CD4-positive, alpha-beta T cell treated with Interleukin-17A for 4 hours (primary cell): ENCODE results near the gene ARHGEF25.
"Not testable (repeated sequence)": the region's sequence is repeated elsewhere in the genome, so short reads cannot be mapped to it uniquely, and the experiment has no call there.

Experiments
- DNase-seq: peaks from one replicate; pipeline ENCODE4 v3.0.0-alpha.2; 2020; ENCODE audit warnings: mixed read lengths

ARHGEF25 gene

DNA sequence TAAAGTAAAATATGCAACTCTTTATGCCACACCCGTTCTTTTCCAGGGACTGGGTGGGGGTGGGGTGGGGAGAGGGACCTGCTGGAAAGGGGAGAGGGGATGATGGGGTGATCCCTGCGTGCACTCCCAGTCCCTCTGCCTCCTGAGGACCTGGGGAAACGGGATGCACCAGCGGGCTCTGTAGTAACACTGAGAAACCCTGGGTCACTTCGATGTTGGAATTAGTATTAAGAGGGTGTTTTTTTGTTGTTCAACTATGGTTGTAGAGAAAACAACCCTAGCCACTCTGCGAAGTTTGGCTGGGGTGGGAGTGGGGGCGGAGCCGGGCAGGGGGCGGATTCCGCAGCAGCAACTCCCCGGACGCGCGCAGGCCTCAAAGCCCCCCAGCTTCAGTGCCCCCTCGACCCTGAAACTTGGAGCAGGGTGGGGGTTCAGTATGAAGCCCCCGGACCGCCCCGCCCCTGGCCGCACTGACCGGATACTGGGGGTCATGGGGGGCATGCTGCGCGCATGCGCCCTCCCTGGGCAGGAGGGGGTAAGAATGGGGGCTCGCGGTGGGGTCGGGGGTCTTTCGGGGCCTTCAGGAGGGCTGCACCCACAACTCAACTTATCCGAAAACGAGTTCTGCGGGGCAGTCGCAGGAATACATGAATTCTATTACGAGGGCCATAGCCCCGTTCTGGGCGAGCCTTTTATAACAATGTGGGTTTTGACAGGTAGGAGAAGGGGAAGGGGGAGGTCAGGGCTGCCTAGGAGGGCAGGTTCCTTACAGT lies 1.3 kb upstream of the ARHGEF25 start:
- DNase-seq = no peak

GRCh38 chr12:57610554-57611107 lies 604 bp upstream of the ARHGEF25 start:
- DNase-seq = peak; percentile 19

DNA sequence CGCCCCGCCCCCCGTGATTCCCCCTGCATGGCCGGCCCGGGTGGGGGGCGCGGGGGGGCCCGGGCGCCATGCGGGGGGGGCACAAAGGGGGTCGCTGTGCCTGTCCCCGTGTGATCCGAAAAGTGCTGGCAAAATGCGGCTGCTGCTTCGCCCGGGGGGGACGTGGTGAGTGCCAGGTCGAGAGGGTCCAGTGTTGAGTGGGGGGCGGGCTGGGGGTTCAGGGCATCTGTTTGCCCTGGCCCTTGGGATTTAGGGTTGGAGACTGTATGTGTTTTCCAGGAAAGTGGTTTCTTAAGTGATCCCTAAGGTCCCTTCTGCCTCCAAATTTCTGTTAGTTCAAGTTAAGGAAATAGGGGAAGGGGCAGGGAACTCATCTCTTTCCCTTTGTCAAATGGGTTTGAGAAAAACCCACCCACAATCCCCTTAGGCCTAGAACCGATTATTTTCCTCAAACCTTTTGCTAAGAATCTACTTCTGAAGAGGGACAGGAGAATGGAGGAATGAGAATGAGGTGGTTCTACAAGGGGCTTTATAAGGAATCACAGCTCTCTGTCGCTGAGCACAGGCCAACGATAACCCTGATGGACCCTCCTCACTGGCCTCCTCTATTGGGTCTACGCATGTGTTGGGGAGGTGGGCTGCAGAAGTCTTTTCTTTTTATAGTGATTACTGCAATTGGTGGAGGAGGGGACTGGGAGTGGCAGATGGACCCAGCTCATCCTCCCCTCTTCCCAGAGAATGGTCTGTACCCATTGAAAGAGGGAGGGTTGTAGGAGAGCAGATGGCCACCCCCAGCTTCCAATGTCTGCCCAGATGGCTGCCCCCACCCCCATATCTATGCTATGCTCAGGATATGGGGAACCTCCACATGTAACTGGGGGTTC lies 834 bp downstream of the ARHGEF25 start:
- no peak for DNase-seq

DNA sequence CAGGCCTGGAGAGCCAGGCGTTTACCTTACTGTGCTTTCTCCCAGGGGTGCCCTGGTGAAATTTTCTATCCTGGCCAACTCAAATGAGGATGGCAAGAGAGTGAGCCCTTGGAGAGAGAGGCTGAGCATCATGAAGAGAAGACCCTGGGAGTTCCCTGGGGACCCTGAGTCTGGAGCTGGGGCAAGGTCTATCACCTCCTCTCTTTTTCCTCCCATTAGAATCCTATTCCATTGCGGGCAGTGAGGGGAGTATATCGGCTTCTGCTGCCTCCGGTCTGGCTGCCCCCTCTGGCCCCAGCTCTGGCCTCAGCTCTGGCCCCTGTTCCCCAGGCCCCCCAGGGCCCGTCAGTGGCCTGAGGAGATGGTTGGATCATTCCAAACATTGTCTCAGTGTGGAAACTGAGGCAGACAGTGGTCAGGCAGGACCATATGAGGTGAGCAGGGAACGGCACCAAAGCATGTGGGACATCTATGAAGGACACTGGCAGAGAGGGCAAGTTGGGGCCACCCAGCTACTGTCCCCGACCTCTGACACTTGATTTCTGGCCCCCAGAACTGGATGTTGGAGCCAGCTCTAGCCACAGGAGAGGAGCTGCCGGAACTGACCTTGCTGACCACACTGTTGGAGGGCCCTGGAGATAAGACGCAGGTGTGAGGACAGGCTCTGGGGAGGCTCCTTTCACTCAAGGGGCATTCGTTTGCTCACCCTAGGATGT lies 1.6 kb downstream of the ARHGEF25 start:
- DNase-seq = no peak

DNA sequence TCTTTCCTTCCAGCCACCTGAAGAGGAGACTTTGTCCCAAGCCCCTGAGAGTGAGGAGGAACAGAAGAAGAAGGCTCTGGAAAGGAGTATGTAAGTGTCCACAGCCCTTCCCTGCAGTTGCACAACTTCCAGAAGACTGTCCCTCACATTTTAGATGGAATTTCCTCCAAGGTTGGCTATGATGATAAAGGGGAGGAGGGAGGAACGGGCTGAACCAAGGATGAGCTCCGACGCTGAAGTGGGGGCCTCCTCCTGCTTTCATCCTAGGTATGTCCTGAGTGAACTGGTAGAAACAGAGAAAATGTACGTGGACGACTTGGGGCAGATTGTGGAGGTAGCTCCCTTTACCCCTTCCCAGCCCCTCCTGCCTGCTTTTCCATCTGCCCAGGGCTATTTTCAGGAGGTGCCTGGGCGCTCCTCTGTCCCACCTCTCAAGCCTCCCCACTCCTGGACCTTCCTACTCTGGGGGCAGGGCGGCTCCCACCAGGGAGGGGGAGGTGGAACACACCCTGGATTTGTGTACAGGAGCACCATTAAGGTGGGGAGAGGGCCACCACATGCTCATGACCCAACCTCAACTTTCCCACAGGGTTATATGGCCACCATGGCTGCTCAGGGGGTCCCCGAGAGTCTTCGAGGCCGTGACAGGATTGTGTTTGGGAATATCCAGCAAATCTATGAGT lies 2.3 kb downstream of the ARHGEF25 start:
- DNase-seq = no peak

DNA sequence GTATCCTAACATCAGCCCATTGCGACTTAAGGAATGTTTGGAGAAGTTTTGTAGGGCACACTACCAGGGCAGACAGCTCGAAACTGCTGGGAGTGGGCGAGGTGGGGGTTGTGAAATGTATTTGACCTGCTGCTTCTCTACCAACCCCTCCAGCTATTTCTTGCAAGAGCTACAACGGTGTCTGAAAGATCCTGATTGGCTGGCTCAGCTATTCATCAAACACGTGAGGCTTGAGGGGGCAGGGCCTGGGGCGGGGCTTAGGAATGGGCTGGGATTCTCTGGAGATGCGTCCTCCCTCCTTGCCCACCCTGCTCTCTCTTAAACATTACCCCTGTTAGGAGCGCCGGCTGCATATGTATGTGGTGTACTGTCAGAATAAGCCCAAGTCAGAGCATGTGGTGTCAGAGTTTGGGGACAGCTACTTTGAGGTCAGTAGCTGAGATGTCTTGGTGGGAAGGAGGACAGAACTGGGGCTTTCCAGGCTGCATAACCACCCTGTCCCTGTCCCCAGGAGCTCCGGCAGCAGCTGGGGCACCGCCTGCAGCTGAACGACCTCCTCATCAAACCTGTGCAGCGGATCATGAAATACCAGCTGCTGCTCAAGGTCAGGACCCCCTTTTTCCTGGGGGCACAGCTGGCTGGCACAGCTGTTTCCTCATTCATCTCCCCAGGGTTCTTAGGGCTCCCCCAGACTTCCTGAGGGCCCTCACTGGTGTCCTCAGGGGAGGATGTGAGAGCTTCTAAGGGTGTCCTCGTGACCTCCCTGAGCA lies 3.1 kb downstream of the ARHGEF25 start:
- DNase-seq = no peak

GRCh38 chr12:57614948-57615500 lies 3.8 kb downstream of the ARHGEF25 start:
- no peak for DNase-seq

DNA sequence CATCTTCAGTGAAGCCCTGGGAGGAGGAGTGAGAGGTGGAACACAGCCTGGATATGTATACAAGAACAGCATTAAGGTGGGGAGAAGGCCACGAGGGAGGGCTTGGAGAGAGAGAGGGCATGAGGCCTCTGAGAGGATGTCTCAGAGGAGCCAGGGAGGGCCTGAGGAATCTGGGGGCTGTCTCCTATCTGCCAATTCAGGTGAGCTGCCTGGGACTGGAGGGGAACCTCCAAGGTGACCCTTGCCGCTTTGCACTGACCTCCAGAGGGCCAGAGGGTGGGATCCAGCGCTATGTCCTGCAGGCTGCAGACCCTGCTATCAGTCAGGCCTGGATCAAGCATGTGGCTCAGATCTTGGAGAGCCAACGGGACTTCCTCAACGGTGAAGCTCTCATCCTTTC lies 4.4 kb downstream of the ARHGEF25 start:
- DNase-seq = no peak

DNA sequence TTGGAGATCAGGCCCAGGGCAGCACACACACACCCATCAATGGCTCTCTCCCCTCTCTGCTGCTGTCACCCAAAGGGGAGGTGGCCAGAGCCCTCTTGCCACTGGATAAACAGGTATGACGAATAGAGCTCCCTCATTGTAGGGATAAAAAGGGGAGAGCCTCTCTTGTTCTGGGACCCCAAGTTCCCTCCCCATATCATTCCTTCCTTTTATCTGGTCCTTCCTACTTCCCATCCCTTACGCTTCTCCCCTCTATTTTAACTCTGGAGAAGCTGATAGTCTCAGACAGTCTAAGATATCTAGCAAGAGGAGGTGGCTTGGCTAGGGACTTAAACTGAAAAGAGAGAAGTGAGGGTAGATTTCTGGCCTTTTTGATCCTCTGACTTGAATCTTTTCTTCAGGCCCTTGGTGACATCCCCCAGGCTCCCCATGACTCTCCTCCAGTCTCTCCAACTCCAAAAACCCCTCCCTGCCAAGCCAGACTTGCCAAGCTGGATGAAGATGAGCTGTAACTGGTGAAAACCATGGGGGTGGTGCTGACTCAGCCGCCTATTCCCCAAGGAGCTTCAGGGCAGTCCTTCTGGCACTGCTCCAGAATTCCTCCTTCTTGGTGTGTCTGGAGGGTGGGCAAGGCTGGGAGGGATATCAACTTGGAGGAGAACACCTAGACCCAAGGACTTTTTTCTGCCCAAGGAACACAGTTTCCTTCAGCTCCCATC lies 5.3 kb downstream of the ARHGEF25 start:
- DNase-seq = no peak

- DNase-seq = no peak
Observed at GRCh38 chr12:57617942-57618341, 6.7 kb downstream of the ARHGEF25 start.

- not testable (repeated sequence) for DNase-seq
Observed at GRCh38 chr12:57618431-57618830, 7.2 kb downstream of the ARHGEF25 start.

- DNase-seq = no peak
Observed at GRCh38 chr12:57618966-57619433, 7.8 kb downstream of the ARHGEF25 start.

DNA sequence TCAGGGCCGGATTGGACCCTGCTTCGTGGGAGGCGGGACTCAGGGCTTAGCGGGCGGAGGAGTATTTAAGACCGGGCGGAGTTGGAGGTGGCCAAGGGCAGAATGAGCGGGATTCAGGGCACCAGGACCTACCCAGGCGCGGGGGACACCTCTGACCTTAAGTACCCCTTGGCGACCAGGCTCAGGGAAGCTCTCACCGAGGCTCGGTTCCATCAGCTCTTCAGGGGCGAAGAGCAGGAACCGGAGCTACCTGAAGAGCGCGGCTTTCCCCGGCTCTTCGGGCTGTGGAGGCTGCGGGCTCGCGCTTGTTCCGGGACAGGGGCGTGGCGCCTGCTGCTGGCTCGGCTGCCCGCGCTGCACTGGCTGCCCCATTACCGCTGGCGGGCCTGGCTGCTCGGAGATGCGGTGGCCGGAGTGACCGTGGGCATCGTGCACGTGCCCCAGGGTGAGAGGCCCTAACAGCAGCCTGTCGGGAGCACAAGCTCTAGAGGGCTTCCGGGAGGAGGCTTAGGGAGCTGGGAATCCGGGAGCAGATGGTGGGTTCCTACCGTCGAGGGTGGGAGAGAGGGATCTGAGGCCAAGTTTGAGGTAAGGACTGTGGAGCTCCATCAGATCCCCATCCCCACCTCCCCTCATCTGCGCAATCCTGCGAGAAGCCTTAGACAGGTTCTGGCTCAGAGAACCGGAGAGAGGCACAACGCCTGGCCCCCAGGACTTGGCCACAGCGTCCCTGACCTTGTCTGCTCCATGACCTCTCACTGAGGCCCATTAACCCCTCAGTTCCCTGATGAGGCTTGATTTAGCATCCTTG lies 8.4 kb downstream of the ARHGEF25 start:
- peak; percentile 42 for DNase-seq

DNA sequence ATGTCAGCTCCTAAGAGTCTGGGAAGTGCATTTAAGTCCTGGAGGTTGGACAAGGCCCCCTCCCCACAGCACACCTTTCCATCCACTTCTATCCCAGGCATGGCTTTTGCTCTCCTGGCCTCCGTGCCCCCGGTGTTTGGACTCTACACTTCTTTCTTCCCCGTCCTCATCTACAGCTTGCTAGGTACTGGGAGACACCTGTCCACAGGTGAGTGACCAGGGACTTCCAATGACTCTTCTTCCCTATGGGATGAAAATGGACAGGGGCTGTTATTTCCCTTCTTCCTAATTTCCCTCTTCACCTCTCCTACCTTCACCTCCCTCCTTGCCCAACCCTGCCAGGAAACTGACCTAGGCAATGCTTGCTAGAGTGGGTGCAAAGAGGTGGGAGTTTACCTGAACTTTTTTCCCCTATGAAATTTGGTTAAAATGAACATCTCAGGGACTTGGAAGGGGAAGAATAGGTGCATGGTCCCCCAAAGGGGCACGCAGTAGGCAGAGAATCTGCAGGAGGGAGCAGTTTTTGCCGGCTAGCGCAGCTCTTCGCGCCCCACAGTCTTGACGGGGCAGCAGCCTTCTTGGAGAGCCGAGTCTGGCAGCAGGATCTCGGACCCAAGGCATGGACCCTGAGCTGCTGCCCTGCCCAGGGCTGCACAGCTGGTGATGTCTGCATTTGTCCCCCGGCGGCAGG lies 9.2 kb downstream of the ARHGEF25 start:
- no peak for DNase-seq

DNA sequence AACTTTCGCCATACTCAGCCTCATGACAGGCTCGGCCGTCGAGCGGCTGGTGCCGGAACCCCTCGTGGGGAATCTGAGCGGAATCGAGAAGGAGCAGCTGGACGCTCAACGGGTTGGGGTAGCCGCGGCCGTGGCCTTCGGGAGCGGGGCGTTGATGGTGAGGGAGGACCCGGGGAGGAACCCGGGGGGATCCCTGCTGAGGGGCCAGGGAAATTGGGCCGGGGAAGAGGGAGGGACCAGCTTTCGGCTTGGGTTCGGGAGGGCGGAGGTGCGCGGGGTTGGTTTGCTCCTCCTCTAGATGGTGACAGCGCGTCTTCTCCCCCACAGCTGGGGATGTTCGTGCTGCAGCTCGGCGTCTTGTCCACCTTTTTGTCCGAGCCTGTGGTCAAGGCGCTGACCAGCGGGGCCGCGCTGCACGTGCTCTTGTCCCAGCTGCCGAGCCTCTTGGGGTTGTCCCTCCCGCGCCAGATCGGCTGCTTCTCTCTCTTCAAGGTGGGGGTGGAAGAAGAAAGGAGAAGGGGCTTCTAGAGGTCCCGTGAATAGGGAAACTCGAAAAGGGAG lies 9.8 kb downstream of the ARHGEF25 start:
- peak; percentile 34 for DNase-seq

DNA sequence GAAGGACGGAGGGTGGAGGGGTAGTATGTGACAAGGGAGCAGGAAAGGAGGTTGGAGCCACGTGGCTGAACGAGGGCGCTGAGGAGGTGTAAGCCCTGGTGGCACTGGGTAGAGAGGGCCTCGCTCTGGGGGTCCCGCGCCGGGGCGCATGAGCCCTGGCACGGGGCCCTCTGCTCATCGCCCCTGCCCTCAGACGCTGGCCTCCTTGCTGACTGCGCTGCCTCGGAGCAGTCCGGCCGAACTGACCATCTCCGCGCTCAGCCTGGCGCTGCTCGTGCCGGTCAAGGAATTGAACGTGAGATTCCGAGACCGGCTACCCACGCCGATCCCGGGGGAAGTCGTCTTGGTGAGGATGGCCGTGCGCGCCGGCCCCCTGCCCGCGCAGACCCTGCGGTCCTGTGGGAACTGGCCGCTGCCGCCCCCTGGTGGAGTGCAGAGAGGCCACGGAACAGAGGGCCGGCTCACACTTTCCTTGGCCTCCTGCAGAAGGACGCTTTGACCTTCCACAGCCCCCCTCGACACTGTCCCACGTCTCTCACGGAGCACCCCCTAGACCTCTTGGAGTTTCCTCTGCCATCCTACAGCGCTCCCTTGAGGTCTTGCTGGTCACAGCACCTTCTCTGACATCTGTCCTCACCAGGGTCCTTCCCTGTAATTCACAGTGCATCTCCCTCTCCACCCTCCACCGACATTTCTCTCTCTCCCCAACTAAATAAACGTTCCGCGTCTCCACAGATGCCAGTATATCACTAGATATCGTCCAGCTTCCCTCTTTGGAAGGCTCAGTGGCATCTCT lies 10.5 kb downstream of the ARHGEF25 start:
- peak; percentile 79 for DNase-seq
